ENCODE measurements around the gene FLRT1.

DNA sequence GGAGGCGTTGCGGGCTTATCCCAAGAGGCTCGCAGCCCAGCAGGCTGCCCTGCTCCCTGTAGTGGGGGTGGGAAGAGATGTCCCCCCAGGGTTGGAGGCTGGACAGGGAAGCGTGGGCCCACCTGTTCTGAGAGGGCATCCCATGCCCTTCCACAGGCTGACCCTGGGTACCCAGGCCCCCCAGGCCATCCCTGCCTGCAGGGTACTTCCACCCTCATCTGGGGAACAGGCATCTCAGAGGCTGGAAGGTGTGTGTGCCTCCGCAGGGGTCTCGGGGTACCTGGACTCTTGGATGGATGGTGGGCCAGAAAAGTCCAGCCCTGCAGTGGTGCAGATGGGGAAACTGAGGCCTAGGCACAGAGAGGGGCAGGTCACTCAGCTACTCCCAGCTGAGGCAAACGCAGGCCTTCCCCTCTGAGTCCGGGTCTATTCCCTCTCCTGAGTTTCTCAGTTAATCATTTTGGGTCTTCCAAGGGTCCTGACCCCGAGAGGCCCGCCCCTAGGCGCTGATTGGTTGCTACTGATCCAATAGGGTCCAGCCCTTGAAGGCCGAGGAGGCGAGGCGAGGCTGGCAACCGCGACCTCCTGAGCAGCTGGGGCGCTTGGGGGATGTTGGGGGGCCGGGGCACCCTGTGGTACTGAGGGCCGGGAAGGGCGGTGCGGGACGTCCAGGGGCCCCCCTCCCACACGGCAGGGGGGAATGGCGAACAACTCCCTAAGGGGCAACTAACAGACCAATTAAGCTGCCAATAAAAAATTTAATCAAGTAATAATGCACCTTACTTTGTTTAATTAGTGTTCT is 23.8 kb downstream of the FLRT1 start:
- no peak for TF ChIP-seq POLR2A (IDR thresholded peaks at IDR 0.05)
- TF ChIP-seq POLR2AphosphoS5 (IDR thresholded peaks at IDR 0.05) = no peak
- TF ChIP-seq, protein P1, sequence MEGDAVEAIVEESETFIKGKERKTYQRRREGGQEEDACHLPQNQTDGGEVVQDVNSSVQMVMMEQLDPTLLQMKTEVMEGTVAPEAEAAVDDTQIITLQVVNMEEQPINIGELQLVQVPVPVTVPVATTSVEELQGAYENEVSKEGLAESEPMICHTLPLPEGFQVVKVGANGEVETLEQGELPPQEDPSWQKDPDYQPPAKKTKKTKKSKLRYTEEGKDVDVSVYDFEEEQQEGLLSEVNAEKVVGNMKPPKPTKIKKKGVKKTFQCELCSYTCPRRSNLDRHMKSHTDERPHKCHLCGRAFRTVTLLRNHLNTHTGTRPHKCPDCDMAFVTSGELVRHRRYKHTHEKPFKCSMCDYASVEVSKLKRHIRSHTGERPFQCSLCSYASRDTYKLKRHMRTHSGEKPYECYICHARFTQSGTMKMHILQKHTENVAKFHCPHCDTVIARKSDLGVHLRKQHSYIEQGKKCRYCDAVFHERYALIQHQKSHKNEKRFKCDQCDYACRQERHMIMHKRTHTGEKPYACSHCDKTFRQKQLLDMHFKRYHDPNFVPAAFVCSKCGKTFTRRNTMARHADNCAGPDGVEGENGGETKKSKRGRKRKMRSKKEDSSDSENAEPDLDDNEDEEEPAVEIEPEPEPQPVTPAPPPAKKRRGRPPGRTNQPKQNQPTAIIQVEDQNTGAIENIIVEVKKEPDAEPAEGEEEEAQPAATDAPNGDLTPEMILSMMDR (IDR thresholded peaks at IDR 0.05) = no peak
